ENCODE data around the gene TOX3.

TOX3 gene

GRCh38 chr16:52497067-52497816 is 49.7 kb downstream of the TOX3 start:
- in situ Hi-C loops (cut with HindIII; ENCODE audit: low sequenced_read_pairs) = no loop called here
- DNase-seq (ENCODE audit: low read depth, low spot score) = peak; percentile 35
- no peak for TF ChIP-seq CTCF (IDR thresholded peaks at IDR 0.05; ENCODE audit: low read depth, low read length)
- no peak overlapping the region for H3K4me3 ChIP-seq (ENCODE audit: low read depth, low read length)

GRCh38 chr16:52496051-52496876 is 50.7 kb downstream of the TOX3 start:
- in situ Hi-C loops (cut with HindIII; ENCODE audit: low sequenced_read_pairs) = no loop called here
- TF ChIP-seq CTCF (IDR thresholded peaks at IDR 0.05; ENCODE audit: low read depth, low read length) = no peak
- H3K4me3 ChIP-seq (ENCODE audit: low read depth, low read length) = no peak overlapping the region
- no peak for DNase-seq (ENCODE audit: low read depth, low spot score)

- in situ Hi-C loops (cut with HindIII; ENCODE audit: low sequenced_read_pairs) = no loop called here
- no peak for DNase-seq (ENCODE audit: low read depth, low spot score)
- TF ChIP-seq CTCF (IDR thresholded peaks at IDR 0.05; ENCODE audit: low read depth, low read length) = no peak
- no peak overlapping the region for H3K4me3 ChIP-seq (ENCODE audit: low read depth, low read length)
These were observed 52.3 kb downstream of the TOX3 start for GRCh38 chr16:52494621-52495020.

- TF ChIP-seq CTCF (IDR thresholded peaks at IDR 0.05; ENCODE audit: low read depth, low read length) = no peak
- H3K4me3 ChIP-seq (ENCODE audit: low read depth, low read length) = no peak overlapping the region
- DNase-seq (ENCODE audit: low read depth, low spot score) = no peak
- in situ Hi-C loops (cut with HindIII; ENCODE audit: low sequenced_read_pairs) = no loop called here
These were observed 52.8 kb downstream of the TOX3 start for GRCh38 chr16:52494145-52494544.

GRCh38 chr16:52492789-52493357 is 54.1 kb downstream of the TOX3 start:
- TF ChIP-seq CTCF (IDR thresholded peaks at IDR 0.05; ENCODE audit: low read depth, low read length) = no peak
- no peak overlapping the region for H3K4me3 ChIP-seq (ENCODE audit: low read depth, low read length)
- DNase-seq (ENCODE audit: low read depth, low spot score) = no peak
- in situ Hi-C loops (cut with HindIII; ENCODE audit: low sequenced_read_pairs) = no loop called here

GRCh38 chr16:52491216-52491615 is 55.7 kb downstream of the TOX3 start:
- no peak for TF ChIP-seq CTCF (IDR thresholded peaks at IDR 0.05; ENCODE audit: low read depth, low read length)
- no peak for DNase-seq (ENCODE audit: low read depth, low spot score)
- no peak overlapping the region for H3K4me3 ChIP-seq (ENCODE audit: low read depth, low read length)
- in situ Hi-C loops (cut with HindIII; ENCODE audit: low sequenced_read_pairs) = no loop called here
